Measurements from ENCODE around the gene IFIT1. TPM values are rescaled to one million over a fixed set of nuclear protein-coding genes. Genes with fewer than 3 reads are reported as not detected.

Gene IFIT1, protein sequence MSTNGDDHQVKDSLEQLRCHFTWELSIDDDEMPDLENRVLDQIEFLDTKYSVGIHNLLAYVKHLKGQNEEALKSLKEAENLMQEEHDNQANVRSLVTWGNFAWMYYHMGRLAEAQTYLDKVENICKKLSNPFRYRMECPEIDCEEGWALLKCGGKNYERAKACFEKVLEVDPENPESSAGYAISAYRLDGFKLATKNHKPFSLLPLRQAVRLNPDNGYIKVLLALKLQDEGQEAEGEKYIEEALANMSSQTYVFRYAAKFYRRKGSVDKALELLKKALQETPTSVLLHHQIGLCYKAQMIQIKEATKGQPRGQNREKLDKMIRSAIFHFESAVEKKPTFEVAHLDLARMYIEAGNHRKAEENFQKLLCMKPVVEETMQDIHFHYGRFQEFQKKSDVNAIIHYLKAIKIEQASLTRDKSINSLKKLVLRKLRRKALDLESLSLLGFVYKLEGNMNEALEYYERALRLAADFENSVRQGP
- total RNA-seq (1 to 10 TPM; 5.1 to 6.3 TPM), polyA plus RNA-seq (10 to 100 TPM in 1 of 2 donors, 1 to 10 TPM in 1; 4.3 to 15.2 TPM)

DNA sequence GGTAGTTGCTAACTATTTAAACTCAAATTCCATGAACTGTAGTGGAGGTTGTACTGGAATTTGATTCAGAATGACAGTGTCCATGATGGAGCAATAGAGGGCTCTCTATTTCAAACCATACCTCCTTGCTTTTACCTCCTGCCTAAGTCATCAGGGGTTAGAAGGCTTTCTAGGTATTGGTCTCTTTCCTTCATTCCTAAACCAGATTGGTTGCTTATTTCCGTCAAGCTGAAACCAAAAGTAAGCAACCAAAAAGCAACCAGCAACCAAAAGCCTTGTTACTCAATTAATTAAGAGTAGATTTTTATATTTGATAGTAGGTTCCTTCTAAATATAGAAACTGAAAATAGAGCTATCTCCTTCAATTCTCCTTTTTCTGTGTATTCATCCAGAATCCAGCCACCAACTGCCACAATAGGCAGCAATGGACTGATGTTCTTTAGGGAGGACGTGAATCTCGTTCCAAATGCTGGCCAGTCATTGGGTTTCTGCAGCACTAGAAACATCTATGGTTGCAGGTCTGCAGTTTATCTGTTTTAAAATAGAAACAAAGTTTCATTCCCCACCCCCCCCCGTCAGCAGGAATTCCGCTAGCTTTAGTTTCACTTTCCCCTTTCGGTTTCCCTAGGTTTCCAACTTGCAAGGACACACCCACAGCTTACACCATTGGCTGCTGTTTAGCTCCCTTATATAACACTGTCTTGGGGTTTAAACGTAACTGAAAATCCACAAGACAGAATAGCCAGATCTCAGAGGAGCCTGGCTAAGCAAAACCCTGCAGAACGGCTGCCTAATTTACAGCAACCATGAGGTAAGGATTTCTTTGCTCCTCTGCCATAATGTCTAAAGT is at the start of gene IFIT1:
Gene IFIT1 (plus strand): TSS at position 717 of the 850 bp plus-strand sequence. CDS start 90 bp downstream, at position 807.
- DNase-seq: peak; percentile 57 to 81 (median 79)
- peak within 1 kb of the TSS; percentile 68 for H3K27ac ChIP-seq (ENCODE audit: low read depth, low read length)
- Mint-ChIP-seq H3K27me3 (no peaks in the 10 kb centered on the region), H3K4me3 (peak within 1 kb of the TSS; percentile 85 to 97 (median 94)), H3K9me3 (peaks cover 0 to 2% (median 0%) of the 10 kb centered on the region in 8 donors), H3K27ac (peak within 1 kb of the TSS; percentile 76 to 98 (median 95)), H3K36me3 (peaks cover 0 to 1% of the 10 kb centered on the region in 2 donors), H3K4me1 (peaks cover 13 to 35% (median 31%) of the 10 kb centered on the region in 4 donors)
- POLR2A ChIA-PET (ENCODE audit: partially characterized antibody): interaction anchor here (0.5 to 3.6 kb wide), 12 partner anchors 11 to 512 kb away, joined by 3 to 59 read pairs (median 6); partner anchors contain the start of genes IFIT2, IFIT3, IFIT5 and KIF20B
- H3K27me3 ChIP-seq (ENCODE audit: insufficient read depth, low read length): no peaks in the 10 kb centered on the region
- no peaks in the 10 kb centered on the region for H3K36me3 ChIP-seq (ENCODE audit: insufficient read depth, low read length)
- H3K9me3 ChIP-seq (ENCODE audit: control insufficient read depth in 1 of 2, low read length in 2 of 2): no peaks in the 10 kb centered on the region
- H3K4me1 ChIP-seq (ENCODE audit: insufficient read depth, low read length): peaks cover 31% of the 10 kb centered on the region
- intact Hi-C loops (cut with micrococcal nuclease): loop anchor here (1.0 kb wide), 3 partner anchors 22 to 141 kb away; partner anchors contain the start of genes IFIT2, IFIT5 and LIPA
- peak within 1 kb of the TSS; percentile 69 to 82 for H3K4me3 ChIP-seq (ENCODE audit: low read length in 2 of 2)
- CTCF ChIA-PET (ENCODE audit: partially characterized antibody): interaction anchor here (0.6 to 3.3 kb wide), 15 partner anchors 11 to 178 kb away, joined by 3 to 27 read pairs (median 3); partner anchors contain the start of genes IFIT2, IFIT5 and LIPA

DNA sequence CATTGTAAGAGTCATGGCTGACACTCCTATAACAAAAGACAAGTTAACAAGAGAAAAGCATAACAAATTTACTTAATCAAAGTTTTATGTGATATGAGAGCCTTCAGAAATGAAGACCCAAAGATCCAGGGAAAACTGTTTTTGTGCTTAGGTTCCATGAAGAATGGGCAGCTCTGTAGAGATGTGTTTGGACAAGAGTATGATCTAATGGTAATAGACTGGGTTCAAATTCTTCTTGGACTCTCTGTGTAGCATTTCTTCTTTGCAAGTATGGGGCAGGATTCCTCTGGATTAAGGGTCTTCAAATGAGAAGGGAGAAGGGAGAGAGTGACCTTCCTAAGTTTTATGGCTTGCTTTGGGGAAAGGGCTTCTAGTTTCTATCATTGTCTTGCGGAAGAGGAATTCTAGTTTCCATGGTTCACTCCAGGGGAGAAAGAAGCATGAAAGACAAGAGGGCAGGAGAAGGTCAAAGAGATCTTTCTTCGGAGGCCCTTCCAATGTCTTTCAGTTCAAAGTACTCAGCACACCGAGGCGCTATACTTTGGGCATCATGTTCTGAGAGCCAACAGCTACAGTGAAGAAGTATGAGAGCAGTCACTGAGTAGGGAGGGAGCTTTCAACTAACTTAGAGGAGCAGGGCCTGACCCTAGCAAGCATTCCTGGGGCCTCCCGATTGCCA is 49.2 kb upstream of the IFIT1 start:
- peaks cover 0 to 1% of the 10 kb centered on the region in 2 donors for H3K27me3 Mint-ChIP-seq
- intact Hi-C loops (cut with micrococcal nuclease): no loop called here
- Histone ChIP-seq H3K27ac (ENCODE audit: low read depth, low read length) (no peak overlapping the region), H3K4me3 (ENCODE audit: low read length in 2 of 2) (no peak overlapping the region), H3K9me3 (ENCODE audit: control insufficient read depth in 1 of 2, low read length in 2 of 2) (no peaks in the 10 kb centered on the region), H3K36me3 (ENCODE audit: insufficient read depth, low read length) (peaks cover 13% of the 10 kb centered on the region), H3K27me3 (ENCODE audit: insufficient read depth, low read length) (no peaks in the 10 kb centered on the region), H3K4me1 (ENCODE audit: insufficient read depth, low read length) (no peaks in the 10 kb centered on the region)
- peaks cover 0 to 3% (median 0%) of the 10 kb centered on the region in 4 donors for H3K4me1 Mint-ChIP-seq
- H3K27ac Mint-ChIP-seq: peak overlapping the region in 3 of 7 donors; percentile 14 to 54 (median 49)
- H3K36me3 Mint-ChIP-seq: peaks cover 9 to 18% of the 10 kb centered on the region in 2 donors
- H3K4me3 Mint-ChIP-seq: no peak overlapping the region
- ChIA-PET POLR2A (ENCODE audit: partially characterized antibody) (no interaction called here), CTCF (ENCODE audit: partially characterized antibody) (interaction anchor here (1.2 to 1.3 kb wide), 2 partner anchors 12 to 25 kb away, joined by 3 to 4 read pairs; no protein-coding TSS in a partner anchor)
- no peaks in the 10 kb centered on the region for H3K9me3 Mint-ChIP-seq
- no peak for DNase-seq

DNA sequence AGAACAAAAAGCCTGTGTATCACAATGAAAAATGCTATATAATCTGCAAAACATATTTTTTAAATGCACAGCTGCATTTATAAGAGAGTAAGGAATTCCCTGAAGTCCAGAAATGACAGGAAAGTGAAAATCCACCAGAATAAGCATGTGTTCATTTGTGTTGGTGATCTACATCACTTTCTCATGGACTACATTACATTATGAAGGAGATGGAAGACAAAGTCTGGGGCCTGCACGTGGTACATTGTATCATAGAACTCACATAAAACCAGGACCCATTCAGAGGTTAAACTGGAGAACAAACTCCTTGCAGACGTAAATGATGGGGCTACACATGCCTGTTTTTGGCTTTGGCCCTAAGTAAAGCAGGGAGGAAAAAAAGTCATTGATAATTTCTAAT is 48.3 kb upstream of the IFIT1 start:
- no peaks in the 10 kb centered on the region for H3K9me3 ChIP-seq (ENCODE audit: control insufficient read depth in 1 of 2, low read length in 2 of 2)
- no peak for DNase-seq
- H3K4me1 Mint-ChIP-seq: peaks cover 0 to 2% (median 0%) of the 10 kb centered on the region in 4 donors
- H3K27me3 Mint-ChIP-seq: peaks cover 0 to 2% of the 10 kb centered on the region in 2 donors
- no peak overlapping the region for H3K27ac ChIP-seq (ENCODE audit: low read depth, low read length)
- H3K27me3 ChIP-seq (ENCODE audit: insufficient read depth, low read length): no peaks in the 10 kb centered on the region
- H3K36me3 Mint-ChIP-seq: peaks cover 8 to 9% of the 10 kb centered on the region in 2 donors
- CTCF ChIA-PET (ENCODE audit: partially characterized antibody): interaction anchor here (1.2 to 1.3 kb wide), 2 partner anchors 11 to 24 kb away, joined by 3 to 4 read pairs; no protein-coding TSS in a partner anchor
- no peaks in the 10 kb centered on the region for H3K9me3 Mint-ChIP-seq
- H3K4me3 Mint-ChIP-seq: no peak overlapping the region
- intact Hi-C loops (cut with micrococcal nuclease): no loop called here
- no peak overlapping the region for H3K4me3 ChIP-seq (ENCODE audit: low read length in 2 of 2)
- no peaks in the 10 kb centered on the region for H3K4me1 ChIP-seq (ENCODE audit: insufficient read depth, low read length)
- POLR2A ChIA-PET (ENCODE audit: partially characterized antibody): no interaction called here
- H3K36me3 ChIP-seq (ENCODE audit: insufficient read depth, low read length): peaks cover 8% of the 10 kb centered on the region
- H3K27ac Mint-ChIP-seq: no peak overlapping the region

DNA sequence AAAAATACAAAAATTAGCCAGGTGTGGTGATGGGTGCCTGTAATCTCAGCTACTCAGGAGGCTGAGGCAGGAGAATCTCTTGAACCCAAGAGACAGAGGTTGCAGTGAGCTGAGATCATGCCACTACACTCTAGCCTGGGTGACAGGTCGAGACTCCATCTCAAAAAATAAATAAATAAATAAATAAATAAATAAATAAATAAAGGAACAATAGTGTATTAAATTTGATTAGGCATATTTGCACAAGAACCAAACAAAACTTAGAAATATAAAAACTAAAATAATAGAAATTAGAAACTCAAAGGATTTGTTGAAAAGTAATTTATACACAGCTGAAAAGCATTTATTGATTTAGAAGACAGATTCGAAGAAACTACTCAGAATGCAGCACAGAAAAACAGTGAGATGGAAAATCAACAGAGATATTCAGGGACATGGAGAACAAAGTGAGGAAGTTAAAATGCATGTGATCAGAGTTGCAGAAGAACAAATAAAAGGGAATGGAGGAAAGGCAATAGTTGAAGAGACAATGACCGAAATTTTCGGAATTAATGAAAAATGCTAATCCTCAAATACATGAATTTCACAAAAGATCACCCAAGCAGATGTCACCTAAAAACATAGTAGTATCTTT is 46.9 kb upstream of the IFIT1 start:
- intact Hi-C loops (cut with micrococcal nuclease): no loop called here
- Histone ChIP-seq H3K9me3 (ENCODE audit: control insufficient read depth in 1 of 2, low read length in 2 of 2) (no peaks in the 10 kb centered on the region), H3K36me3 (ENCODE audit: insufficient read depth, low read length) (no peaks in the 10 kb centered on the region), H3K4me1 (ENCODE audit: insufficient read depth, low read length) (no peaks in the 10 kb centered on the region), H3K27ac (ENCODE audit: low read depth, low read length) (no peak overlapping the region), H3K27me3 (ENCODE audit: insufficient read depth, low read length) (no peaks in the 10 kb centered on the region), H3K4me3 (ENCODE audit: low read length in 2 of 2) (no peak overlapping the region)
- Mint-ChIP-seq H3K4me1 (peaks cover under 1 to 4% (median 1%) of the 10 kb centered on the region in 4 donors), H3K4me3 (no peak overlapping the region), H3K27ac (no peak overlapping the region), H3K9me3 (no peaks in the 10 kb centered on the region), H3K27me3 (peaks cover under 1 to 4% of the 10 kb centered on the region in 2 donors), H3K36me3 (peaks cover 0 to 2% of the 10 kb centered on the region in 2 donors)
- POLR2A ChIA-PET (ENCODE audit: partially characterized antibody): no interaction called here
- CTCF ChIA-PET (ENCODE audit: partially characterized antibody): no interaction called here
- no peak for DNase-seq

DNA sequence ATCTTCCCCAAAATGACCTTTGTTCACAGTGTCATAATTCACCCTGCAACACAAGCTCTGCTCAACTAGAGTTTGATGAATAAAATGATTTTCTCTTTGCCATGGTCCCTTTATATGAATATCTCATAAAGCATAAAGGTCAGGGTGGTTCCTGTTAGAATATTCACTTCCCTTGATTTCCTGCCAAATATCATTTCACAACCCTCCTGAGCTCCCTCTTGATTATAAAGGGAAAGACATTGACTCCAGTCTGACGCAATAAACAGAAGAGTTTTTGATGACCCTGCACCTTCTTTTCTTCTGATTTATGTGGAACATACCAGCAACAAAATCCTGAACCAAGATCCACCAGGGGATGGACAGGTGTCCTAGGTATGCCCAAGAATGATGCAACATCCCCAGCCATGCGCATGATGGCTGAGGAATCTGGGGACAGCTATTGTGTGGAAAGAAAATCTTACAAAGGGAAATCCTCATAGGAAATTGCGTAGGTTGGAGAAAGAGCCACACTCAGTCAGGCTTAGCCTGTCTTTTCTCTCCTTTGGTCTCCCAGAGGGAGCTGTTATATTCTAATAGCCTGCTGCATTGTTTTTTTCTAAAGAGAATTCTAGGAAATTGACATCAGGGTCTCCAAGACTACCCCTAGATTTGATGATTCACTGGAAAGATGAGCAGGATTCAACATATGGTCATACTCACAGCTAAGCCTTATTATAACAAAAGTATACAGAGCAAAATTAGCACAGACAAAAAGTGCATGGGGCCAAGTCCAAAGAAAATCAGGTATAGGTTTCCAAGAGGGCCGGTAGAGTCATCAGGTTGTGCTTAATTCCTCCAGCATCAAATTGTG is 45.8 kb upstream of the IFIT1 start:
- H3K27ac Mint-ChIP-seq: no peak overlapping the region
- no peaks in the 10 kb centered on the region for H3K9me3 Mint-ChIP-seq
- Histone ChIP-seq H3K36me3 (ENCODE audit: insufficient read depth, low read length) (no peaks in the 10 kb centered on the region), H3K4me1 (ENCODE audit: insufficient read depth, low read length) (peaks cover 6% of the 10 kb centered on the region), H3K27me3 (ENCODE audit: insufficient read depth, low read length) (no peaks in the 10 kb centered on the region), H3K4me3 (ENCODE audit: low read length in 2 of 2) (no peak overlapping the region), H3K9me3 (ENCODE audit: control insufficient read depth in 1 of 2, low read length in 2 of 2) (no peaks in the 10 kb centered on the region), H3K27ac (ENCODE audit: low read depth, low read length) (no peak overlapping the region)
- H3K4me3 Mint-ChIP-seq: no peak overlapping the region
- CTCF ChIA-PET (ENCODE audit: partially characterized antibody): interaction anchor here (1.1 kb wide), 1 partner anchor 52 kb away, joined by 3 read pairs; no protein-coding TSS in a partner anchor
- peaks cover 2 to 4% of the 10 kb centered on the region in 2 donors for H3K27me3 Mint-ChIP-seq
- POLR2A ChIA-PET (ENCODE audit: partially characterized antibody): no interaction called here
- intact Hi-C loops (cut with micrococcal nuclease): no loop called here
- DNase-seq: no peak
- H3K4me1 Mint-ChIP-seq: peaks cover 4 to 12% (median 6%) of the 10 kb centered on the region in 4 donors
- no peaks in the 10 kb centered on the region for H3K36me3 Mint-ChIP-seq

Measured in CD4-positive, alpha-beta memory T cell (primary cell).